Activated gamma-delta T cell (primary cell): ENCODE measurements around the gene TAF6L.
"Not testable (repeated sequence)": the region's sequence is repeated elsewhere in the genome, so short reads cannot be mapped to it uniquely, and the experiment has no call there.

Experiments used
- DNase-seq: peaks from one replicate; lab custom pipeline; 2025; lab: John Stamatoyannopoulos, UW

TAF6L gene

DNA sequence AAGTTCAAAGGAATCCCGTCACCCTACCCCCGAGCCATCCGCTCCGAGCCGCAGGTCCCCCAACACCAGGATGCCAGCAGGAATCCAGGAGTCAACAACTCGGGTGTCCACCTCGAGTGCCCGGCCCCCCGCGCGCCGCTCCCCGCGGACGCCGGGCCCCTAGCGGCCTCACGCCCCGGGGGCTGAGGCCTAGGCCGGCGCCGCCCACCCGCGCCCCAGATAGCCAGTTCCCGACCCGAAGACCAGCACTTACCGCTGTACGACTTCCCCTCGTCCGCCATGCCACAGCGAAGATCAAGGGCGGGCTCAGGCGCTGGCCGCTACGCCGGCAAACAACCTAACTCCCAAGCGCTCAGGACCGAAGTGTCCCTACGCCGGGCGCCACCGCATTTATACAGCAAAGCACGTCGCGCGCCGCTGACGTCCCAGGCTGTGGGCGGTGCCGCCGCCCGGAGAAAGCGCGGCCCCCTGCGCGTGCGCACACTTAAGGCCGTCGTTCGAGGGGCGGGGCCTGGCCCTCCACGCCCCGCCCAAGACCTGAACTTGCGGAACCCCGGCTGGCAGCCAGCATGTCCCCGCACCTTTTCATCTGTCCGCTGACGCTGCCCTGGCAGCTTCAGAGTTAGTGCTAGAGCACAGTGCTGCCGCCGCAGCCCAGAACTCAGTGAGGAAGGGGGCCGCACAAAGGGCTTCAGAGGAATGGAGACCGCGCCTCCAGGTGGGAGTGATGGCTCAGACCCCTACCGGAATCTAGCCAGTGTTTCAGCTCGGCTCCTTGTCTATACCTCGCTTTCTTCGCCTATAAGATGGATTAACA, 34.1 kb downstream of the TAF6L start, which contains the start of gene NXF1:
Gene NXF1, minus strand, starts transcription at position 365 of the 817 bp plus-strand sequence. Its CDS starts 84 bp downstream, at position 281.
- peak; percentile 94 for DNase-seq

DNA sequence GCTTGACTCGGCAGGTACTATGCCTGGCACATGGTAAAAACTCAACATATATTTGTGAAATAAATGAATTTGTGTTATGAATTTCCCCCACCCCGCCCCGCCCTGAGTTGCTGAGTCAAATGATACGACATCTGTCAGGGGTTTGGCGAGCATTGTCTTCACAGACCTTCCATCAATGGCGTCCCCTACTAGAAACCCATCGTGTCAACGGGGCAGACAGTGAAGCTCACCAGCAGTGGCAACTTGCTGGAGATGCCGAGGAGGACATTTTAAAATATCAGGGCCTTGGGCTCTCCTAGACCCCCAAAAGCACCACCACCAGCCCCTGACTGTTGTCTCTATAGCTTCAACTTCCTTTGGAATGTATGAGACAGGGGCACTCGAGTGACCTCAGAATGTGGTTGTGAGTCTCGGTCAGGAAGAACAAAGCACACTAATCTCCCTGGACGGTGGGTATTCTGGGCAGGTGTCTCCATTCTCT, 34.8 kb downstream of the TAF6L start:
- no peak for DNase-seq

DNA sequence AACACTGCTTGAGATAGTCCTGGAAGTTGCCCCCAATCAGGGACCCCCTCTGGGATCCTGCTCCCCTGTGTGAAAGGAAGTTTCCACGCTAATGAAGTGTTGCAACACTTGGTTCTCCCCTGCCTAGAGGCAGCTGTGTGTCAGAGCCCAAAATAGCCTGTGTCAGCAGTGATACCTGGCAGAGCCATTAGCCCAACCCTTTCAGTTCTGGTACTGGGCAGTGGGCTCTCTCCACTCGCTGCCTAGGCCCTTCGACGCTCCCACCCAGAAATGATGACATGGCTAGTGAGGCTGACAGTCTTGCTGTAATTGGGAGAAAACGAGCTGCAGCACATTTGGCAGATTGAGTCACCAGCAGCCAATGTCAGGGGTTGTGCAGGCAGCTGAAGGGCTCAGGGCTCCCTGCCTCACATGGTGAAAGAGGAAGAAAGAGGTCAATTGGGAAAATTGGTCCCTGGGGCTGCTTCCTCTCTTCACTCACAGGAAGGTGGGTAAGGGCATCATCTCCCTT, 35.5 kb downstream of the TAF6L start:
- DNase-seq, result no peak

DNA sequence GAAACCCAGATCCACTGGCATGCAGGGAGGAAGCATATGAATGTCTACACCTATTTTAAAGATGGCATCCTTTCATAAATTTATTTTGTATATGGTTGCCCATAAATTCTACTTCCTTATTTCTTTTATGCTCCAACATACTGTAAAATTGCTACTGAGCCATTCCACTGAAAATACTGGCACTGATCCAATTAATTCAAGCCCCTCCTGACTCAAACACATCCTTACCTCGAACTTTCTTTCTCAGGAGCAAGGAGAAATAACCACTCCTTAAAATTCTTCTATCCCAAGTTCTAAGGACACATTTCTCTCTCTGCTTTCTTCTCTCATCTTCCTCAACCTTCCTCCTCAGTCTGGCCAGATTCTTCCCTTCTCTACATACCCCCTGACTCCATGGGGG, 39.6 kb downstream of the TAF6L start:
- DNase-seq, result no peak

DNA sequence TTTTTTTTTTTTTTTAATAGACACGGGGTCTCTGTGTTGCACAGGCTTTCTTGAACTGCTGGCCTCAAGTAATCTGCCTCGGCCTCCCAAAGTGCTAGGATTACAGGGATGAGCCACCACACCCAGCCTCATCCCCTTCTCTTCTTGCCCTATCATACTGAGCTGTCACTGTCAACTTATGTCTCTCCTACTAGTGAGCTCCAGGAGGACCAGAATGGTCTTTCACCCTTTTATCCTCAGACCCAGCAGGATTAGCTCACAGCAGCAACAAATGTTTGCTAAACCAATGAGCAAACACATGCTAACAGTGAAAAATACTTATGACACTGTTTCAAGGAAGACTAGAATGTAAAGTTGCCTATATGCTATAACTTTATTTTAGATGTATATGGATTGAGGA, 40.5 kb downstream of the TAF6L start:
- DNase-seq, result no peak

DNA sequence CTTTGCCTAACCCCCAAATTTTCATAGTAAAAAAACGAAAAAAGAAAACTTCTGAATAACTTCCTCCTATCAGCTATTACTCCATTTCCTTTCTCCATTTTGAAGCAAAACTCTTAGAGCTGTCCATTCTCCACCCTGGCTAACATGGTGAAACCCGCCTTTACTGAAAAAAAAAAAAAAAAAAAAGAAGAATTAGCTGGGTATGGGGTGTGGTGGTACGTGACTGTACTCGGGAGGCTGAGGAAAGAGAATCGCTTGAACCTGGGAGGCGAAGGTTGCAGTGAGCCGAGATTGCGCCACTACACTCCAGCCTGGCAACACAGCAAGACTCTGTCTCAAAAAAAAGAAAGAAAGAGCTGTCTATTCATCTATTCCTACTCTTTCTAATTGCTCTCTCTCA, 45.4 kb downstream of the TAF6L start:
- DNase-seq, result no peak

DNA sequence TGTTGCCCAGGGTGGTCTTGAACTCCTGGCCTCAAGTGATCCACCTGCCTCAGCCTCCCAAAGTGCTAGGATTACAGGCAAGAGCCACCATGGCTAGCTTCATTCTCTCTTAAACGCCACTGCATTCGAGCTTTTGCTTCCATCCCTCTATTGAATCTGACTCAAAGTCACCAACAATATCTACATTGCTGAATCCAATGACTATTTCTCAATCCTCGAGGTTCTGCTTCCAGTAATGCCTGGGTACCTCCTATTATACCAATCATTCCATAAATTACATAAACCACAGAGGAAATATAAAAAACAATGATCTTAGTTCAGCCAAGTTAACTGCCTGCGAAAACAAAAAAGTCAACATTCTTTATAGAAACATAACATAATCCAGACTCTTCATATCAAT, 45.9 kb downstream of the TAF6L start:
- DNase-seq, result no peak

DNA sequence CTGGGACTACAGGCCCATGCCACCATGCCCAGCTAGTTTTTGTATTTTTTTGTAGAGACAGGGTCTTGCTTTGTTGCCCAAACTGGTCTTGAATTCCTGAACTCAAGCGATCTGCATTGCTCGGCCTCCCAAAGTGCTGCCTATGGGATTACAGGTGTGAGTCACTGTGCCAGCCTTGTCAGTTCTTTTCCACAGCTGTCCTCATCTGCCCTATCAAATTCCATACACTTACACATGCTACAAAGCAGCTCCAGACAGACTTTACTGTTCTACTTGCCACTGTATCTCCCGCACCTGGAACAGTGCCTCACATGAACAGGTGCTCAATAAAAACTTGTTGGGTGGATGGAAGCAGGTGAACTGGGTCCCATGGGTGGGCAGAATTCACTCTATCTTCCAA, 52.5 kb downstream of the TAF6L start:
- DNase-seq, result no peak

DNA sequence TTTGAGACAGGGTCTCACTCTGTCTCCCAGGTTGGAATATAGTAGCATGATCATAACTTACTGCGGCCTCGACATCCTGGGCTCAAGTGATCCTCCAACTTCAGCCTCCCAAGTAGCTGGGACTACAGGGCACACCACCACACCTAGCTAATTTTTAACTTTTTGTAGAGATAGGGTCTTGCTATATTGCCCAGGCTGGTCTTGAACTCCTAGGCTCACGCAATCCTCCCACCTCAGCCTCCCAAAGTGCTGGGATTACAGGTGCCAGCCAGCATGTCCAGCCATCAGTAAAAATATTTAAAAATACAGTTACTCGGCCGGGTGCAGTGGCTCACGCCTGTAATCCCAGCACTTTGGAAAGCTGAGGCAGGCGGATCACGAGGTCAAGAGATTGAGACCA, 56.9 kb downstream of the TAF6L start:
- not testable (repeated sequence) for DNase-seq

DNA sequence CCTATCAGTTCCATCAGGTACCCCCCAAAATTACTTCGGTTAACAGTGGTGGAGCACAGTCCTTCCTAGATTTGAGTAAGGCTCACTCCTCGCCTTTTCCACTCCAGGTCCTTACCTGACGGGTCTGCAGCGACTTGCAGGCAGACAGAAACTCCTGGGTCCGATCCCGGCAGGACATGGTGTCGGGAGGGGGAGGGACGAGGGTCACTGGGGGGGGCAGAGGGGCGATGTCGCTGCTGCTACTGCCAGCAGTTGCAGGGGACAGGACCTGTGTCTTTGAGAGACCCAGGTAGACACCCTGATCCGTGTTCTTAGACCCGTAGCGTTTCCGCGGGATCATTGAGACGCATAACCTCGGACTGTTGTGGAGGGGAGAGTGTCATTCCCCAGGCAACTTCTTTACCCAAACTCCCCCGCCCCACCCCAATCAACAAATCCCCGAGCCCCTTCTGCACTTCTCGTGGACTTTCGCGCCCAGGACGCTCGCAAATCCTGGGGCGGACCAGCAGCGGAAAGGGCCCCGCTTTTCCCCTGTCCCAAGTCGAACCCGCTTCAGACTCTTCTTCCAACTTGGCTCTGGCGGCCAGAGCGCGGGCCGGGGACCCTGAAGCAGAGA, 59.8 kb downstream of the TAF6L start:
- DNase-seq, result no peak

DNA sequence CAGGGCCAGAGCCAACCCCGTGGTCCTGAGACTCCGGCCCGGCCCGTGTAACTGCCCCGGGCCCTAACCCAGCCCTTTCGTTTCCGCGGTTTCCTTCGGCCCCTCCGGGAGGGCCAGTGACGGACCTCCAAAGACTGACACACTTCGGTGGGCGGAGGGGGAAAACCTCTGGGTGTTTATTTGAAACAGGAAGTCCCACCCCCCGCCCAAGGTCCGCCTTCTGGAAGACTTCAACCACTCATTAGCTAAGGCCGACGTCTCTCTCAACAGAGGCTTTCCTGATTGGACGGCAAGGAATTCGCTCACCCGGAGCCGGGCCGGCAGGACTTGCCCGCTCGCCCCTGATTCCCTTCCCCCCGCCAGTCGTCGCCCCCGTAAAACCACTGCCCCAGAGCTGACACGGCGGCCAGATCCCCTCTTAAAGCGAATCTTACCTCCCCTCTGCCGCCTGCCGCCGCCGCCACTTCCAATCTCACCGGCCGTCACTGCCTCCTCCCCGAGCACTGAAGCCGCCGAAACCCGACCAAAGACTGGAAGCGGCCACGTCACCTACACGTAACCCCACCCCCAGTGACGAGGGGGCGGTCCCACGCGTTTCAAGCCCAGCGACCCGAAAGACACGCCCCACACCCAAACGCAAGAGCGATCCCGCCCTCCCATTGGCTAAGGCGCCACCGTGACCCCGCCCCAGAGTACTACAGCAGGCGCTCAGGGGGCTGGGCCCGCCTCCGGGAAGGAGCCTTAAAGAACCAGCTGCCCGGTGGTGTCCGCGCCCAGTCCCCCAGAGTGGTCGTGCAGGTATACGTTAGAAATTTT, 60.5 kb downstream of the TAF6L start, which contains the start of gene STX5:
Gene STX5, minus strand, starts transcription at position 532 of the 816 bp plus-strand sequence. CDS start 808 bp downstream, outside the sequence.
- DNase-seq, result peak; percentile 96

DNA sequence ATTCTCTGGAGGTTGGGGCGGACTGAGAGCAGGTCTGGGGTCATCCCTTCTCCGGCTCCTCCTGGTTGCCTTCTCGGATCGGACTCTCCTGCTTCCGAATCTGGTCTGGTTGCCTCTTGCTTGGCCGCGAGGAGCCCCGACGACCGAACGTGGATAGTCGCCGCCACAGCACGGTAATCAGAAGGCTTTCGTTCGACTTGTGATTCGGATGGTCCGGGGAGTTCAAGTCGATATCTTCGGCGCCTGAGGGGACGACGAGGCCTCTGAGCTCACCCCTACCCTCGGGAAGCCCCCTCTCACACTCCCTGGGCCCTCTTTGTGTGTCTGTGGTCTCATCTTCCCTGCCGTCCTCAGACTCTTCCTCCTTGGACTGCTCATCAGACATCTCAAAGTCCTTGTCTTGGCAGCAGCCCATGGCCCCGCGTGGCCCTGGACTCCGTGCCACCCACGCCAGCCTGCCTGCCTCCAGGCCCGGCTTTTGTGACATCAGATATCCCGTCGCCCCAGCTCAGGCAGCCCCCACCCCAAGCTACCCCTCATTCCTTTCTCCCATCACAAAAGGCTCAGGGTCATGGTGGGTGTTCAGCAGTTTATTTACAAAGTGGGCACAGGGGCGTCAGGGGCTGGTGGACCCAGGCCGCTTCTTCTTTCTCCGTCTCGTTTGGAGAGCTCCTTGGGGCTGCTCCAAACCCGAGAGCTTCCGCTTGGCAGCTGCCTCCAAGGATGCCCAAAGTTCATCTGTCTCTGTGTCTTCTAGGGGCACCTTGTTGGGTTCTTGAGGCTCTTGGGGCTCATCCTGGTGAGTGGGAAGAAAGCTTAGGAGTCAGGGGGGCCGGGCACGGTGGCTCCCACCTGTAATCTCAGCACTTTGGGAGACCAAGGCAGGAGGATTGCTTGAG, 61.4 kb downstream of the TAF6L start, which contains the start of gene TEX54:
Gene TEX54, minus strand, starts transcription at position 506 of the 899 bp plus-strand sequence.
- no peak for DNase-seq

DNA sequence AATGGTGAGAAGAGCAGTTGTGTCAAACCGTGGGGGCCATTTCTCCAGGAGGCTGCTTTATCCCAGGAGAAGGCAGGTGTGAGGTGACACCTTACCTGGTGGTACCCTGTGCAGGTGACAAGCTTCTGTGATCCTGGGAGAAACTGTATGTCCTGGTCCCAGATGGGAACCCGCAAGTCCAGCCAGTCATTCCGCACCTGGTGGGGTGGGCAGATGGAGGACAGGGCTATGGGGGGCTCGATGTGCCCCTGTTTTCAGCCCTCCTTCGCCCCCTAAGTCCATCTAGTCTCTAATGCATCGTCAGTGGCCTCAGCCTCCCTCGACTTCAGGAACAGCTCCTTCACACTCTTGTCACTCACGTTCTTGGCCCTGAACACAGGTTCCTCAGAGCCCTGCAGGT, 64.1 kb downstream of the TAF6L start:
- no peak for DNase-seq
